Measurements from ENCODE around the gene ZNF878. TPM values are rescaled to one million over a fixed set of nuclear protein-coding genes. Genes with fewer than 3 reads are reported as not detected.

ZNF878 gene
- not detected for total RNA-seq

DNA sequence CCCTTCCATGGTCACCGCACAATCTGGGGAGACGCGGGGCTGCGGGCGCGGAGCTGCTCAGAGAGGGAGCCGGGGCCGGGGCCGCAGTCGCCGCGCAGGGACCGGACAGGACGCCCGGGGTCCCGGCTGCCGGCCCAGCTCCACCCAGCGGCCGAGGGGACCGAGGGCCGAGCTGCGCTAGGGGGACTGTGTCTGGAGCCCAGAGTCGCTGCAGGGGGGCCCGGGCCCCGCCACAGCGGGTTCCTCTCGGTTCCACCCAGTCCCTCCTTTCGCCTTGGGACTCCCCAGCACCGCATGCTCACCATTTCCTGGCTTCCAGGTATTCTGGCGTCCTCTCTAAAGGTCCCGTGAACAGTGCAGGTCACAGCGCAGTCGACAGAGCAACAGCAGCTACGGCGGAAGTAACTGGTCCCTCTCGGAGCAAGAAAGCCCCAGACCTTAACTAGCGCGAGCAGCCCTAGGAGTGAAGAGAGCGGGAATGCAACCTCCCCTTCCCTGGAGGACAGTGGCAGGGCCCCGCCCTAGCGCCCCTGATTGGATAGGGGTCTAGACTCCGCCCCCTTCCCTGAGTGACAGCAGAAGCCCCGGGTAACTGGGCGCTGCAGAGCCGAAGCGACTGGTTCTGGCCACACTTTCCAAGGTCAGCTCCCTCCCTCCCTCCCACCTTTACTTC, at the start of gene ZNF878:
Gene ZNF878 (minus strand): TSS at position 465 of the 673 bp plus-strand sequence. CDS start 160 bp downstream, at position 305.
- Histone ChIP-seq H3K27ac (peak within 1 kb of the TSS; percentile 27 to 70 (median 60)), H3K27me3 (no peaks in the 10 kb centered on the region), H3K4me3 (peak within 1 kb of the TSS; percentile 55 to 73 (median 61)), H3K36me3 (no peaks in the 10 kb centered on the region), H3K4me1 (peaks cover 0 to 11% (median 2%) of the 10 kb centered on the region in 4 donors), H3K9me3 (no peaks in the 10 kb centered on the region)
- TF ChIP-seq POLR2A (IDR thresholded peaks at IDR 0.05) (peak; percentile 42 to 77), CTCF (IDR thresholded peaks at IDR 0.05) (no peak)
- DNase-seq = peak; percentile 82 to 93 (median 86)

DNA sequence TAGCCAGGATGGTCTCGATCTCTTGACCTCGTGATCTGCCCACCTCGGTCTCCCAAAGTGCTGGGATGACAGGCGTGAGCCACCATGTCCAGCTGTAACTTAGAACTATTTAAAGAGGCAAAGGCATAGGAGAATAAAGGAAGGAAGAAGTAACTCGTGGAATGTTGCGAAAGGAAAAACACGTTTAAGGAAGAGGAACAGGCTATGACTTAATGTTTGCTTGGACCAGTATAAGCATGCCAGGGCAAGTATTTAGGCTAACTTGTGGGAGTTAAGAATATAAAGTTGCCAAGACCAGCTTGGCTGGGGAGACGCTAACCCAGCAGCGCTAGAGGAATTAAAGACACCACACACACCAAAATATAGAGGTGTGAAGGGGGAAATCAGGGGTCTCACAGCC, 45.3 kb upstream of the ZNF878 start:
- H3K4me3 ChIP-seq = no peak overlapping the region
- TF ChIP-seq CTCF (IDR thresholded peaks at IDR 0.05) (no peak), POLR2A (IDR thresholded peaks at IDR 0.05) (no peak)
- H3K27me3 ChIP-seq = no peaks in the 10 kb centered on the region
- no peaks in the 10 kb centered on the region for H3K9me3 ChIP-seq
- DNase-seq = no peak
- H3K4me1 ChIP-seq = peaks cover 0 to 3% (median 0%) of the 10 kb centered on the region in 4 donors
- no peak overlapping the region for H3K27ac ChIP-seq
- H3K36me3 ChIP-seq = no peaks in the 10 kb centered on the region

DNA sequence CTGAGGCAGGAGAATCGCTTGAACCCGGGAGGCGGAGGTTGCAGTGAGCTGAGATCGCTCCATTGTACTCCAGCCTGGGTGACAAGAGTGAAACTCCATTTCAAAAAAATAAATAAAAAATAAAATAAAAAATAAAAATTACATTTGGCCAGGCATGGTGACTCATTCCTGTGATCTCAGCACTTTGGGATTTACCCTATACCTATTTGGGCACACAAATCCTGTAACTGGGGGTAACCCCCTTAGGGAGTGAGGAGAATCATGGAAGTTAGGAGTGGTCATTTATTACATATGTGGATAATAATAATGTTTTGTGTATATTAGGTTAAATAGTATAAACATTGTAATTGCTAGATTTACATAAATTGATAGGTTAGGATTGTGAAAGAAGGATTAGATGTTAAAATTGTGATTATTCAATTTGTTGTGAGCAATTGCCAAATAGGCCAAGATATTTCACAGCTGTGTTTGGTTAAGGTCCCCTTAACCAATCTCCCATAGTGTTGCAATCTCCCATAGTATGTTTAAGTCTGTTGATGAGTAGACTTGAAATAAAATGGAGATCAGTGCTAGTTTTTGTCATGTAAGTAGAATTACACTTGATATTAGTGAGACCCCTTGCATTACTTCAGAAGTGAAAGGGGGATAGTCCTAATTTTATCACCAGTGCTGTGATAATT, 42.5 kb upstream of the ZNF878 start:
- no peaks in the 10 kb centered on the region for H3K36me3 ChIP-seq
- TF ChIP-seq POLR2A (IDR thresholded peaks at IDR 0.05) = no peak
- no peak for TF ChIP-seq CTCF (IDR thresholded peaks at IDR 0.05)
- H3K27me3 ChIP-seq = no peaks in the 10 kb centered on the region
- H3K4me1 ChIP-seq = peaks cover 0 to 16% (median 2%) of the 10 kb centered on the region in 4 donors
- H3K27ac ChIP-seq = no peak overlapping the region
- no peaks in the 10 kb centered on the region for H3K9me3 ChIP-seq
- DNase-seq = no peak
- H3K4me3 ChIP-seq = no peak overlapping the region

DNA sequence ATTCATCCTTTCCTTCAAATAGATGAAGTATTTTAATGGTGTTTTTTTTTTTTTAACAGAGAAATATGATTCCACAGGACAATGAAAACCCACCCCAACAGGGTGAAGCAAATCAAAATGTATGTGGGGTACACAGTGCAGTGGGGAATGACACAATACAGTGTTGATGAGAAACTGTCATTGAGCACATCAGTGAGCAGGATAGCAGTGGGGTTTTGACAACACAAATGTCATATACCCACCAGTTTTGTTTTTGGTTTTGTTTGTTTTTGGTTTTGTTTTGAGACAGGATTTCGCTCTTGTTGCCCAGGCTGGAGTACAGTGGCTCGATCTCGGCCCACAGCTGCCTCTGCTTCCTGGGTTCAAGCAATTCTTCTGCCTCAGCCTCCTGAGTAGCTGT, 41.0 kb upstream of the ZNF878 start:
- Histone ChIP-seq H3K4me3 (no peak overlapping the region), H3K27ac (no peak overlapping the region), H3K36me3 (no peaks in the 10 kb centered on the region), H3K27me3 (no peaks in the 10 kb centered on the region), H3K4me1 (peaks cover 0 to 16% (median 2%) of the 10 kb centered on the region in 4 donors), H3K9me3 (no peaks in the 10 kb centered on the region)
- TF ChIP-seq POLR2A (IDR thresholded peaks at IDR 0.05) = no peak
- no peak for TF ChIP-seq CTCF (IDR thresholded peaks at IDR 0.05)
- no peak for DNase-seq

DNA sequence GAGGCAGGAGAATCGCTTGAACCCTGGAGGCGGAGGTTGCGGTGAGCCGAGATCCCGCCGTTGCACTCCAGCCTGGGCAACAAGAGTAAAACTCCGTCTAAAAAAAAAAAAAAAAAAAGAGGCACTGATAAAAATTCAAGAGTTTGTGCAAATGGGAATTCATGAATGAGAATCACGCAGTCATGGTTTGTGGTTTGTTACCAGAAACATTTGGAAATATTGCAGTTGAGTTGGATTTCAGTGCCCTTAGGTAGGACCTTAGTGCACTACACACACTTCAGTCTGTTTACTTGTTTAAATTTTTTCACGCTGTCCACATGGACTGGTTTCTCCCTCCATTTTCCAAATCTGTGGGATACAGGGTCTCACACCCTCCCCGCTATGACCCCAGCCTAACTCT, 40.2 kb upstream of the ZNF878 start:
- Histone ChIP-seq H3K36me3 (no peaks in the 10 kb centered on the region), H3K27ac (no peak overlapping the region), H3K9me3 (peaks cover 0 to 1% (median 0%) of the 10 kb centered on the region in 4 donors), H3K4me3 (peak overlapping the region; percentile 45 to 66 (median 54)), H3K4me1 (peaks cover 0 to 16% (median 2%) of the 10 kb centered on the region in 4 donors), H3K27me3 (no peaks in the 10 kb centered on the region)
- DNase-seq = no peak
- TF ChIP-seq CTCF (IDR thresholded peaks at IDR 0.05) (no peak), POLR2A (IDR thresholded peaks at IDR 0.05) (no peak)
